Measurements from ENCODE around the gene TMEM255A. TPM values are rescaled to one million over a fixed set of nuclear protein-coding genes. Genes with fewer than 3 reads are reported as not detected.

Gene TMEM255A
- polyA plus RNA-seq, 1 donor (not counting 4 experiments of a cell fraction or from before 2014, with no cell fraction given), result 0.03 TPM

DNA sequence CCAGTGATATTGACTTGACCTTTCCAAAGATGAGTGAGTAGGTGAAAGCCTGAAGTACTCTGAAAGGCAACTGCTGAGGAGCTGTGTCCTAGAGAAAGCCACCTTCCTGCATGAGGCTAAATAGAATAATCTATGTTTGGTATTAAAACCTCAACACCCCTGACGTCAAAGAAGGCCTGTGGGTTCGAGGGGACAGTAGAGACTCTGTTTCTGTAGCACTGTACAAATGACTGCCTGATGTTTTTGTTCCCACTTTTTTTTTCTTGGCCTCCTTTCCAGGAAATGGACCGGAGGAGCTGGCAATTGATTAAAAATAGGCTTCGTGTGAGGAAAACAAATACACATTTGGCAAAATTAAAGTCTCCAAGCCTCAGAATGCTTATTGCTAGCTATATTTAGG lies 29.5 kb downstream of the TMEM255A start:
- Histone ChIP-seq H3K4me3 (ENCODE audit: control insufficient read depth in 2 of 3, extremely low read depth in 1 of 3, insufficient read depth in 2 of 3, low read depth in 1 of 3, low read length in 3 of 3) (no peak overlapping the region), H3K9me1 (ENCODE audit: control insufficient read depth, extremely low read depth, insufficient read depth, low read length) (no peaks in the 10 kb centered on the region), H3K27me3 (ENCODE audit: control insufficient read depth, extremely low read depth, insufficient read depth, low read length) (no peaks in the 10 kb centered on the region), H3K4me1 (ENCODE audit: control insufficient read depth, extremely low read depth, insufficient read depth, low read length) (no peaks in the 10 kb centered on the region), H3K4me2 (ENCODE audit: control insufficient read depth, extremely low read depth, insufficient read depth, low read depth, low read length) (no peak overlapping the region), H3K27ac (ENCODE audit: control insufficient read depth, insufficient read depth, low read length) (no peak overlapping the region), H3K9ac (ENCODE audit: control insufficient read depth, extremely low read depth, insufficient read depth, low read length) (no peak overlapping the region), H3K36me3 (ENCODE audit: control insufficient read depth in 2 of 2, extremely low read depth in 1 of 2, insufficient read depth in 2 of 2, low read length in 2 of 2) (no peaks in the 10 kb centered on the region), H3K79me2 (ENCODE audit: control insufficient read depth, insufficient read depth, low read length) (no peaks in the 10 kb centered on the region), H4K20me1 (ENCODE audit: control insufficient read depth, extremely low read depth, insufficient read depth, low read length) (no peaks in the 10 kb centered on the region), H3K9me3 (ENCODE audit: control insufficient read depth, low read depth, low read length) (no peaks in the 10 kb centered on the region), H2AFZ (ENCODE audit: control insufficient read depth, low read length) (no peak overlapping the region)
- FAIRE-seq (no peak), DNase-seq (ENCODE audit: low read depth, low spot score) (no peak)
- no peak for TF ChIP-seq EZH2 (IDR thresholded peaks at IDR 0.05; ENCODE audit: low read length)
- TF ChIP-seq, protein P1, sequence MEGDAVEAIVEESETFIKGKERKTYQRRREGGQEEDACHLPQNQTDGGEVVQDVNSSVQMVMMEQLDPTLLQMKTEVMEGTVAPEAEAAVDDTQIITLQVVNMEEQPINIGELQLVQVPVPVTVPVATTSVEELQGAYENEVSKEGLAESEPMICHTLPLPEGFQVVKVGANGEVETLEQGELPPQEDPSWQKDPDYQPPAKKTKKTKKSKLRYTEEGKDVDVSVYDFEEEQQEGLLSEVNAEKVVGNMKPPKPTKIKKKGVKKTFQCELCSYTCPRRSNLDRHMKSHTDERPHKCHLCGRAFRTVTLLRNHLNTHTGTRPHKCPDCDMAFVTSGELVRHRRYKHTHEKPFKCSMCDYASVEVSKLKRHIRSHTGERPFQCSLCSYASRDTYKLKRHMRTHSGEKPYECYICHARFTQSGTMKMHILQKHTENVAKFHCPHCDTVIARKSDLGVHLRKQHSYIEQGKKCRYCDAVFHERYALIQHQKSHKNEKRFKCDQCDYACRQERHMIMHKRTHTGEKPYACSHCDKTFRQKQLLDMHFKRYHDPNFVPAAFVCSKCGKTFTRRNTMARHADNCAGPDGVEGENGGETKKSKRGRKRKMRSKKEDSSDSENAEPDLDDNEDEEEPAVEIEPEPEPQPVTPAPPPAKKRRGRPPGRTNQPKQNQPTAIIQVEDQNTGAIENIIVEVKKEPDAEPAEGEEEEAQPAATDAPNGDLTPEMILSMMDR (optimal IDR thresholded peaks at IDR 0.05 in 1 of 3, IDR thresholded peaks at IDR 0.05 in 1 of 3, conservative IDR thresholded peaks at IDR 0.05 in 1 of 3; ENCODE audit: extremely low read depth in 1 of 3, insufficient read depth in 2 of 3, low read length in 3 of 3), result no peak
- dilution Hi-C loops (cut with MboI; ENCODE audit: extremely low pct_ligation_motif_present, low sequenced_read_pairs), result no loop called here

DNA sequence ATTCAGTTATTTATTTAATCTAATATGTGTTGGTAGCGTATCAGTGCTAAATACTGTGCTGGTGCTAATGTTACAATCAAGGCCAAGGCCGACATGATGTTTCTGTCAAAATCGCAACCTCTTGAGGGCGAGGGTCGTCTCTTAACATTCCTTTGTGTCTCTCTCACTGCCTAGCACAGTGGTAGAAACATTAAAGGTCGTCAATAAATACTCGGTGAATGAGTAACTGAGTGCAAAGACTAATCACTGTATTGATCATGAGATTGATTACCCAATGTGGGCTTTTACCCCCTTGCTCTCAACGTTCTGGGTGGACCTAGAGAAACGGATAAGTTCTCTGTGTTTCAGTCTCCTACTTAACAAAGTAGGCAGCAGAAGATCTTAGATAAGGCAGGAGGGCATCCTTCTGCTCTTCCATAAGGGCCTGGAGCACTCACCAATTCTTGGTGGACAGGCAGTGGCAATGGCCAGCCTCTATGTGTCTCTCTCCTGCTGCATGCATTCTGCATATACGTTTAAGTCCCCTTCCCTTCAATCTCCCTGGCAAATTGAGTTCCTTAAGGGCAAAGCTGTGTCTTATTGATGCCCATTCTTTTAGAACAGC lies 30.1 kb downstream of the TMEM255A start:
- H3K27ac ChIP-seq (ENCODE audit: control insufficient read depth, insufficient read depth, low read length), result no peak overlapping the region
- DNase-seq (ENCODE audit: low read depth, low spot score) (no peak), FAIRE-seq (no peak)
- no peaks in the 10 kb centered on the region for H3K9me3 ChIP-seq (ENCODE audit: control insufficient read depth, low read depth, low read length)
- dilution Hi-C loops (cut with MboI; ENCODE audit: extremely low pct_ligation_motif_present, low sequenced_read_pairs), result no loop called here
- H3K4me3 ChIP-seq (ENCODE audit: control insufficient read depth in 2 of 3, extremely low read depth in 1 of 3, insufficient read depth in 2 of 3, low read depth in 1 of 3, low read length in 3 of 3), result no peak overlapping the region
- no peaks in the 10 kb centered on the region for H3K79me2 ChIP-seq (ENCODE audit: control insufficient read depth, insufficient read depth, low read length)
- no peak overlapping the region for H3K9ac ChIP-seq (ENCODE audit: control insufficient read depth, extremely low read depth, insufficient read depth, low read length)
- H2AFZ ChIP-seq (ENCODE audit: control insufficient read depth, low read length), result no peak overlapping the region
- no peaks in the 10 kb centered on the region for H4K20me1 ChIP-seq (ENCODE audit: control insufficient read depth, extremely low read depth, insufficient read depth, low read length)
- no peak for TF ChIP-seq EZH2 (IDR thresholded peaks at IDR 0.05; ENCODE audit: low read length)
- TF ChIP-seq, protein P1 (optimal IDR thresholded peaks at IDR 0.05 in 1 of 3, IDR thresholded peaks at IDR 0.05 in 1 of 3, conservative IDR thresholded peaks at IDR 0.05 in 1 of 3; ENCODE audit: extremely low read depth in 1 of 3, insufficient read depth in 2 of 3, low read length in 3 of 3), result no peak
- no peaks in the 10 kb centered on the region for H3K4me1 ChIP-seq (ENCODE audit: control insufficient read depth, extremely low read depth, insufficient read depth, low read length)
- no peaks in the 10 kb centered on the region for H3K36me3 ChIP-seq (ENCODE audit: control insufficient read depth in 2 of 2, extremely low read depth in 1 of 2, insufficient read depth in 2 of 2, low read length in 2 of 2)
- H3K9me1 ChIP-seq (ENCODE audit: control insufficient read depth, extremely low read depth, insufficient read depth, low read length), result no peaks in the 10 kb centered on the region
- H3K27me3 ChIP-seq (ENCODE audit: control insufficient read depth, extremely low read depth, insufficient read depth, low read length), result no peaks in the 10 kb centered on the region
- no peak overlapping the region for H3K4me2 ChIP-seq (ENCODE audit: control insufficient read depth, extremely low read depth, insufficient read depth, low read depth, low read length)

Data from keratinocyte (primary cell).